Parathyroid adenoma (tissue), 2 donors: ENCODE results near the gene RGS6.

Experiments
- H2AFZ ChIP-seq: fragments of 300-600 bp; sonication (generic); one replicate; pipeline ENCODE4 v1.7.0; 2017; ENCODE audit warnings: antibody characterized with exemption, mild to moderate bottlenecking
- H3K27ac ChIP-seq: fragments of 300-600 bp; sonication (generic); one replicate; pipeline ENCODE4 v1.7.0; 2017
- H3K27me3 ChIP-seq: fragments of 300-600 bp; sonication (generic); one replicate; pipeline ENCODE4 v1.7.0; 2017; ENCODE audit warnings: low read length; ENCODE audit not compliant: control insufficient read depth, insufficient read depth
- H3K36me3 ChIP-seq: fragments of 300-600 bp; sonication (generic); one replicate; pipeline ENCODE4 v1.7.0; 2017; ENCODE audit warnings: low read length; ENCODE audit not compliant: control insufficient read depth, insufficient read depth
- H3K4me1 ChIP-seq: fragments of 300-600 bp; sonication (generic); one replicate; pipeline ENCODE4 v1.7.0; 2017; ENCODE audit warnings: control low read depth
- H3K4me2 ChIP-seq: fragments of 300-600 bp; sonication (generic); one replicate; pipeline ENCODE4 v1.7.0; 2017; ENCODE audit warnings: low read length
- H3K4me3 ChIP-seq: fragments of 300-600 bp; sonication (generic); one replicate; pipeline ENCODE4 v1.7.0; 2017; ENCODE audit warnings: low read depth, low read length
- H3K79me2 ChIP-seq: fragments of 300-600 bp; sonication (generic); one replicate; pipeline ENCODE4 v1.7.0; 2017; ENCODE audit warnings: control low read depth
- H3K9ac ChIP-seq: fragments of 300-600 bp; sonication (generic); one replicate; pipeline ENCODE4 v1.7.0; 2017; ENCODE audit warnings: mild to moderate bottlenecking
- H3K9me3 ChIP-seq: fragments of 300-600 bp; sonication (generic); one replicate; pipeline ENCODE4 v1.7.0; 2017; ENCODE audit warnings: low read length; ENCODE audit not compliant: control insufficient read depth
- CTCF ChIP-seq: fragments of 300-600 bp; sonication (generic); IDR thresholded peaks from one replicate; pipeline ENCODE4 v1.7.0; 2017; ENCODE audit warnings: antibody characterized with exemption, mild to moderate bottlenecking
- donor health status: primary hyperparathyroidism.

The RGS6 gene

GRCh38 chr14:72253503-72253902 is 321.3 kb downstream of the RGS6 start:
- Histone ChIP-seq H3K27ac (no peak overlapping the region), H3K27me3 (no peaks in the 10 kb centered on the region)

GRCh38 chr14:72254202-72254936 is 322.1 kb downstream of the RGS6 start:
- Histone ChIP-seq H3K27me3 (no peaks in the 10 kb centered on the region), H3K4me1 (no peaks in the 10 kb centered on the region), H3K36me3 (no peaks in the 10 kb centered on the region), H3K4me2 (no peak overlapping the region), H3K27ac (no peak overlapping the region), H2AFZ (no peak overlapping the region), H3K9me3 (no peaks in the 10 kb centered on the region), H3K4me3 (no peak overlapping the region), H3K9ac (no peak overlapping the region), H3K79me2 (no peaks in the 10 kb centered on the region)
- no peak for TF ChIP-seq CTCF

More at GRCh38 chr14:72253503-72253902, 321.3 kb downstream of the RGS6 start:
- H3K9me3 ChIP-seq, result no peaks in the 10 kb centered on the region
- no peaks in the 10 kb centered on the region for H3K4me1 ChIP-seq
- H3K9ac ChIP-seq, result no peak overlapping the region
- no peaks in the 10 kb centered on the region for H3K36me3 ChIP-seq
- H3K79me2 ChIP-seq, result no peaks in the 10 kb centered on the region
- H2AFZ ChIP-seq, result no peak overlapping the region
- no peak overlapping the region for H3K4me2 ChIP-seq
- no peak for TF ChIP-seq CTCF
- H3K4me3 ChIP-seq, result no peak overlapping the region

- no peaks in the 10 kb centered on the region for H3K4me1 ChIP-seq
- H3K36me3 ChIP-seq, result no peaks in the 10 kb centered on the region
- H2AFZ ChIP-seq, result no peak overlapping the region
- H3K27me3 ChIP-seq, result no peaks in the 10 kb centered on the region
- no peak overlapping the region for H3K9ac ChIP-seq
- H3K9me3 ChIP-seq, result no peaks in the 10 kb centered on the region
- H3K4me2 ChIP-seq, result no peak overlapping the region
- H3K4me3 ChIP-seq, result no peak overlapping the region
- no peak overlapping the region for H3K27ac ChIP-seq
- TF ChIP-seq CTCF, result no peak
- no peaks in the 10 kb centered on the region for H3K79me2 ChIP-seq
Measured at GRCh38 chr14:72254937-72255472, 322.8 kb downstream of the RGS6 start.

GRCh38 chr14:72256055-72256454 is 323.8 kb downstream of the RGS6 start:
- TF ChIP-seq CTCF, result no peak
- Histone ChIP-seq H3K36me3 (no peaks in the 10 kb centered on the region), H3K27ac (no peak overlapping the region)

GRCh38 chr14:72261068-72261467 is 328.8 kb downstream of the RGS6 start:
- Histone ChIP-seq H3K9ac (no peak overlapping the region), H3K36me3 (no peaks in the 10 kb centered on the region), H2AFZ (no peak overlapping the region), H3K79me2 (no peaks in the 10 kb centered on the region), H3K4me3 (no peak overlapping the region), H3K9me3 (no peaks in the 10 kb centered on the region), H3K27ac (no peak overlapping the region), H3K4me2 (no peak overlapping the region), H3K27me3 (no peaks in the 10 kb centered on the region), H3K4me1 (no peaks in the 10 kb centered on the region)
- TF ChIP-seq CTCF, result no peak

More at GRCh38 chr14:72256055-72256454, 323.8 kb downstream of the RGS6 start:
- no peaks in the 10 kb centered on the region for H3K79me2 ChIP-seq
- no peak overlapping the region for H2AFZ ChIP-seq
- H3K4me3 ChIP-seq, result no peak overlapping the region
- H3K9me3 ChIP-seq, result no peaks in the 10 kb centered on the region
- no peaks in the 10 kb centered on the region for H3K27me3 ChIP-seq
- no peak overlapping the region for H3K9ac ChIP-seq
- H3K4me2 ChIP-seq, result no peak overlapping the region
- H3K4me1 ChIP-seq, result no peaks in the 10 kb centered on the region
